Measurements from ENCODE around the gene PCNX4. TPM values are rescaled to one million over a fixed set of nuclear protein-coding genes. Genes with fewer than 3 reads are reported as not detected.

The PCNX4 gene
- total RNA-seq, 2 donors from 2014 or later: 19.7 to 23.6 TPM

DNA sequence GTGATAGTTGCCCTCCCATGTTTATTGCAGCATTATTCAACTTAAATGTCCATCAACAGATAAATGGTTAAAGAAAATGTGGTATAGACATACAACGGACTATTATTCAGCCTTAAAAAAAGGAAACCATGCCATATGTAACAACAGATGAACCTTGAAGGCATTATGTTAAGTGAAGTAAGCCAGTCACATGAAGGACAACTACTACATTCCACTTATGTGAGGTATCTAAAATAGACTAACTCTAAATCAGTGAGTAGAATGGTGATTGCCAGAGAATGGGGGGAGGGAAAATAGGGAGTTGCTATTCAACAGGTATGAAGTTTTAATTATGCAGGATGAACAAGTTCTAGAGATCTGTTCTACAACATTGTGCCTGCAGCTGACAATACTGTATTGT is 10.1 kb downstream of the PCNX4 start:
- H3K9me3 ChIP-seq: no peaks in the 10 kb centered on the region
- no peak for DNase-seq
- TF ChIP-seq, protein P1, sequence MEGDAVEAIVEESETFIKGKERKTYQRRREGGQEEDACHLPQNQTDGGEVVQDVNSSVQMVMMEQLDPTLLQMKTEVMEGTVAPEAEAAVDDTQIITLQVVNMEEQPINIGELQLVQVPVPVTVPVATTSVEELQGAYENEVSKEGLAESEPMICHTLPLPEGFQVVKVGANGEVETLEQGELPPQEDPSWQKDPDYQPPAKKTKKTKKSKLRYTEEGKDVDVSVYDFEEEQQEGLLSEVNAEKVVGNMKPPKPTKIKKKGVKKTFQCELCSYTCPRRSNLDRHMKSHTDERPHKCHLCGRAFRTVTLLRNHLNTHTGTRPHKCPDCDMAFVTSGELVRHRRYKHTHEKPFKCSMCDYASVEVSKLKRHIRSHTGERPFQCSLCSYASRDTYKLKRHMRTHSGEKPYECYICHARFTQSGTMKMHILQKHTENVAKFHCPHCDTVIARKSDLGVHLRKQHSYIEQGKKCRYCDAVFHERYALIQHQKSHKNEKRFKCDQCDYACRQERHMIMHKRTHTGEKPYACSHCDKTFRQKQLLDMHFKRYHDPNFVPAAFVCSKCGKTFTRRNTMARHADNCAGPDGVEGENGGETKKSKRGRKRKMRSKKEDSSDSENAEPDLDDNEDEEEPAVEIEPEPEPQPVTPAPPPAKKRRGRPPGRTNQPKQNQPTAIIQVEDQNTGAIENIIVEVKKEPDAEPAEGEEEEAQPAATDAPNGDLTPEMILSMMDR (IDR thresholded peaks at IDR 0.05): no peak
- no peak overlapping the region for H3K9ac ChIP-seq (ENCODE audit: low read depth in 2 of 2, low read length in 2 of 2)
- no peak overlapping the region for H3K27ac ChIP-seq
- intact Hi-C loops (cut with DNase I): no loop called here
- no peaks in the 10 kb centered on the region for H3K27me3 ChIP-seq
- H3K36me3 ChIP-seq: no peaks in the 10 kb centered on the region
- no peak overlapping the region for H3K4me3 ChIP-seq
- H3K4me1 ChIP-seq: no peaks in the 10 kb centered on the region

DNA sequence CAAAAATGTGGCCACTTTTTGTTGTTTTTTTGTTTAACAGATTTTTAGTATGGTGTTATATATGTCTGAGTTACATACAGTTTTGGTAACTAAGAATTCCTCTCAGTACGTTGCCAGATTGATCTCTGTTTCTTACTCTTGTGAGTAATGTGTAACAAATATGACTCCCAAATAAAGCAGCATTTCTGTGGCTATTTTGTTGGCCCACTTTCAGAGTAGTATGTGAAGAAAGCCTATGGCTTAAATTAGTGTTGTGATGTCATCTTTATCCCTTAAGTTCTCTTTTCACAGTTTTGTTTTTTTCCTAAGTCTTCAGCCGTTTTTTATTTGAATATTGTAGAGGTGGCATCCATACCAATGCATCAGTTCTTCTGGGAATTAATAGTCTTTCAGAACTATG is 10.7 kb downstream of the PCNX4 start:
- TF ChIP-seq, protein P1 (IDR thresholded peaks at IDR 0.05): no peak
- no peak for DNase-seq
- Histone ChIP-seq H3K4me1 (no peaks in the 10 kb centered on the region), H3K9ac (ENCODE audit: low read depth in 2 of 2, low read length in 2 of 2) (no peak overlapping the region), H3K27ac (no peak overlapping the region), H3K4me3 (no peak overlapping the region), H3K27me3 (no peaks in the 10 kb centered on the region), H3K9me3 (no peaks in the 10 kb centered on the region), H3K36me3 (no peaks in the 10 kb centered on the region)
- intact Hi-C loops (cut with DNase I): no loop called here

DNA sequence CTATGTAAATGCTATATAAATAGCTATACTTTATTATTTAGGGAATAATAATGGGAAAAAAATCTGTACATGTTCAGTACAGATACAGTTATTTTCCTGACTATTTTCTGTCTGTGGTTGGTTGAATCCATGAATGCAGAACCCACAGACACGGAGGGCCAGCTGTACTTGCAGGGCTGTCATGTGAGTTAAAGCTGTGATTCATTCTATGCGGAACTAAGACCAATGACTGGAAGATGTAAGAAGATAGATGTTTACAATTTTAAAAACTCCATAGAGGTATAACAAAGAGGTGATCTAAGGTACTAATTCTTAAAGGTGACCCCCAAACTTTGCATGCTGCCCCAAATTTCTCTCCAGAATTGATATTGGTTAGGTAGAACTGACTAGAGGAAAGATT is 14.6 kb downstream of the PCNX4 start:
- Histone ChIP-seq H3K9me3 (no peaks in the 10 kb centered on the region), H3K4me1 (no peaks in the 10 kb centered on the region), H3K27me3 (no peaks in the 10 kb centered on the region), H3K36me3 (no peaks in the 10 kb centered on the region), H3K27ac (no peak overlapping the region), H3K9ac (ENCODE audit: low read depth in 2 of 2, low read length in 2 of 2) (no peak overlapping the region), H3K4me3 (no peak overlapping the region)
- no peak for DNase-seq
- TF ChIP-seq, protein P1 (IDR thresholded peaks at IDR 0.05): no peak
- intact Hi-C loops (cut with DNase I): no loop called here

DNA sequence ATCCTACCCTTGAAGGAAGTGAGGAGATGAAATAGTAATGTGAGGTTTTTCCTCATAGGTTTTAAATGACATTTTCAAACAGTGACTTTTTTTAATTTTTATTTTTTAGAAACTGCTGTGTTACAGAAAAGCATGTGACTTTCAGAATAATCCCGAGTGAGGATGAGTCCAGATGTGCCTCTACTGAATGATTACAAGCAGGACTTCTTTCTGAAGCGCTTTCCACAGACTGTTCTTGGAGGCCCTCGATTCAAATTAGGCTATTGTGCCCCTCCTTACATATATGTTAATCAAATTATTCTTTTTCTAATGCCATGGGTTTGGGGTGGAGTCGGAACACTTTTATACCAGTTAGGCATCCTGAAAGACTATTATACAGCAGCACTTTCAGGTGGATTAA is 15.8 kb downstream of the PCNX4 start:
- TF ChIP-seq, protein P1 (IDR thresholded peaks at IDR 0.05): no peak
- Histone ChIP-seq H3K4me1 (no peaks in the 10 kb centered on the region), H3K9me3 (no peaks in the 10 kb centered on the region), H3K4me3 (no peak overlapping the region), H3K27me3 (no peaks in the 10 kb centered on the region), H3K9ac (ENCODE audit: low read depth in 2 of 2, low read length in 2 of 2) (no peak overlapping the region), H3K36me3 (no peaks in the 10 kb centered on the region), H3K27ac (no peak overlapping the region)
- DNase-seq: no peak
- intact Hi-C loops (cut with DNase I): no loop called here

DNA sequence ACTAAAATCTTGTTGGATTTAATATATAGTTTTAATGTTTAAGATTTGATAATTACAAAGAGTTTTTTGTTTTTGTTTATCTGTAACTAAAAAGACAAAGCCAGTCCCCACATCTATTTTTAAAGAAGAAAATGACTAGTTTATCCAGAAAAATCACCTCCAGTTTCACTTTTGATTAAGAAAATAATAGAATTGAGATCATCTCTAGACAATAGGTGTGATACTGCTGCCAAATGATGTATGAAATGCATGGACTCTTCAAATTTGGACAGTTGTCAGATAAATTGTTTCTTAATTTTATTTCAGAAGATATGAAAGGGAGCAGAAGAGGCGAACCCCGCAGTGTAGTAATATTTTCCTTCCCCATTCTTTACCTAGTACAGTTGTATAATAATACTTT is 20.0 kb downstream of the PCNX4 start:
- TF ChIP-seq, protein P1 (IDR thresholded peaks at IDR 0.05): no peak
- no peak overlapping the region for H3K27ac ChIP-seq
- no peak for DNase-seq
- H3K9ac ChIP-seq (ENCODE audit: low read depth in 2 of 2, low read length in 2 of 2): no peak overlapping the region
- H3K27me3 ChIP-seq: no peaks in the 10 kb centered on the region
- no peaks in the 10 kb centered on the region for H3K4me1 ChIP-seq
- H3K9me3 ChIP-seq: no peaks in the 10 kb centered on the region
- H3K36me3 ChIP-seq: peaks cover 2% of the 10 kb centered on the region
- intact Hi-C loops (cut with DNase I): no loop called here
- no peak overlapping the region for H3K4me3 ChIP-seq

DNA sequence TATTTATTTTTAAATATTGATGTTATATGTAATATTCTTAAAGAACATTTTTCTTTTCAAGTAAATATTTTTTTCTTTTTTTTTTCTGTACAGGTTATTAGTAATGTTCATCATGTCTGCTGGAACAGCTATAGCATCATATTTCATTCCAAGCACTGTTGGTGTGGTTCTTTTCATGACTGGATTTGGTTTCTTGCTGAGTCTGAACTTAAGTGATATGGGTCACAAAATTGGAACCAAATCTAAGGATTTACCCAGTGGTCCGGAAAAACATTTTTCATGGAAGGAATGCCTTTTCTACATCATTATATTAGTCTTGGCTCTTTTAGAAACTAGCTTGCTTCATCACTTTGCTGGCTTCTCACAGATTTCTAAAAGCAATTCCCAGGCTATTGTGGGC is 23.2 kb downstream of the PCNX4 start:
- intact Hi-C loops (cut with DNase I): no loop called here
- H3K27me3 ChIP-seq: no peaks in the 10 kb centered on the region
- no peaks in the 10 kb centered on the region for H3K9me3 ChIP-seq
- no peak overlapping the region for H3K27ac ChIP-seq
- H3K4me3 ChIP-seq: no peak overlapping the region
- H3K9ac ChIP-seq (ENCODE audit: low read depth in 2 of 2, low read length in 2 of 2): no peak overlapping the region
- peaks cover 2% of the 10 kb centered on the region for H3K36me3 ChIP-seq
- no peak for DNase-seq
- no peaks in the 10 kb centered on the region for H3K4me1 ChIP-seq
- TF ChIP-seq, protein P1 (IDR thresholded peaks at IDR 0.05): no peak
